NCI-H2107 treated with DMSO at 0.1 percent for 48 hours (cell line): Measurements from ENCODE around the gene PRAC1.

ENCODE experiments used
- DNase-seq: peaks from one replicate; lab custom pipeline; 2025; ENCODE audit not compliant: unreplicated experiment; lab: John Stamatoyannopoulos, UW

The PRAC1 gene

DNA sequence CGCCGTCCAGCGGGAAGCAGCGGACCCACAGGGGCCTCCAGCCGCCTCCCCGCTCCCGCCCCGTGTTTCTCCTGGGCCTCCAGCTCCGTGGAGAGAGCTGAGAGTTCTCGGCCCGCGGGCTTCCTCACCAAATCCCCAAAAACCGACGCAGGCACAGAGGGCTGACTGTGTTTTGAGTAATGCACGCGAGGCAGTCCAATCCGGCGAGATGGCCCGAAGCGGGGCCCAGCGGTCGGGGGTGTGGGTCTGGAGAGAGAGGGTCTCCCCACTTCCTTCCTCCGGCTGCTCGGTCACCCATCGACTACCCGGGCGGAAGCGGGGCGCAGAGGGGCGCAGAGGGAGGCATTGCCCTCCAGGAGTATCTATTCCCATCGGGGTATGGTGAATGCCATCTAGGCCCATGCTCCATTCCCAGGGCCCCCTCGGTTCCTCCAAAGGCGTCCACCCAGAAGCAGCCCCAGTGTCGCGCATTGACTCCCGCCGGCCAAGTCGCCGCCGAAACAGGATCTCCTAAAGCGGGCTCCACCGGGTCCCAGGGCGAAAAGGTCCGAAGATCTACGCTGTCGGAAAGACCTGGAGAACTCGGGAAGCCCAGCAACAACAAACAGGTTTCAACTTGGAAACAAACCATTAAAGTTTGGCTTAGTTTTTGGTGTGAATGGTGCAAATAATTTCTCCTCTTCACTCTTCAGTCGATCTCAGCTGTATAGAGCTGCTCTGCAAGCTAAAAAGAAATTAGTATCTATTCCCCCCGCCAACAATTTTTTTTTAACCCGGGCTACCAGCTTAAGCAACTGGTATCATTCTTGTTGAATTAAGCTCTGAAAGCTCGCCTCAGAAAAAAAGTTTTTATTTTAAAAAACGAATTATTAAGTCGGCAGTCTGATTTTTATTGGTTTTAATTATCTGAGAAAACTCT, 25.4 kb upstream of the PRAC1 start:
- no peak for DNase-seq

DNA sequence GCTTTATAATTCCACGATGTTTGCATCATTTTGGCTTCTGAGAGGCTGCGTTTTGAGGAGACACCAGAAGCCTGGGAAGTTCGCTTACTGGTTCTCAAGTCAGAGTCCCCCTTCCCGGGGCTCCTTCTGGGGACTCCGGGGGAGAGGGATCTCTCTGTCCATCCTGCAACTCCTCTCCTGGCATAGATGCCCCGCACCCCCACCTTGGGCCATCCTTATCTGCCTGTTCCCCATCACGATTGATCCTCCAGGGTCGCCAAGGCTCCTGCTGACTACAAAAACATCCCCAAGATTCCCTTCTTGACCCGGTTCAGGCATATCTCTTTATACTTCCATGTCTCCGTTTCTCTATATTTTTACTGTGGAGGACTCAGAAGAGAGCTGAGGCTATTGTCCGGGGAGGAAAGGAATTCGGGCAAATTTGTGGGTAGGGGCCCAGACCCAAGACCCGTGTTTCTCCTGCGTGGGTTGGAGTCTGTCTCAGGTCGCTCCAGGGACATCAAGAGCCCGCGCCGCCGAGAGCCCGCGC, 24.7 kb upstream of the PRAC1 start:
- no peak for DNase-seq

DNA sequence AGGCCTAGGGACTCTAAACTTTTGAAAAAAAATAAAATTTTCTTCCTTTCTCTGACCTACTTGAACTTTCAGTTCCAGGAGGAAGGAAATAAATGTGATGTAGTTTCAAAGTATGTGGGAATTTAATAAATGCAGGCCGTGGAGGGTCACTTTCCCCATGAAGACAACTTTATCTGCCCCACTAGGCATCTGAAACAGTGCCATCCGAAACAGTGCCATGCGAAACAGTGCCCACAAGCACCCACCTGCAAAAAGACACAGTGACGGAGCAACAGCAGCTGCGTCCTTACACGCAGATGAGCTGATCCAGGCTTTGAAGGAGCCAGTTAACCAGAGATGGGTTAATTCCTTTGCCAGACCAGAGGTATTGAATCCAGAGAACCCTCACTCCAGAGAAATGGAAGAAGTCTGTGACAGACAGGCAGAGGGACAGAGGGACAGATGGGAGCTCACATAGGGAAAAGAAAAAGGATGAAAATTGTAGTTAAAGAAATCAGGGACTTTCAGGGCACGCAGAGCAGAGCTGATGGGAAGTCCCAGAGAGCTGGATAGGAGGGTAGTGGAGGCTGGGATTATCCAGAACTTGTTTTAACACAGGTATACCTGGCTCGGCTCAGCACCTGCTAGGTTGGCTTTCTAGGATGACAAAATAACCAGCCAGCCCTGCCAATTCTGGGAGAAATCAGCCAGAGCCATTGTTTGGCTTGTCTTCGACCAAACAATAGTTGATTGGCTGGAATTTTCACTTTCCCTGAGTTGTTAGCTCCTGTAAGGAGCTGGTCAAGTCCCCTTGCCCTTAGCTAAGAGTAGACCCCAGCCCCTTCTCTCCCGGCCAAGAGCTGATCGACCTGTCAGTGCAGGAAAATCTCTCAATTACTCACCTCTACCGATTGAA, 23.3 kb upstream of the PRAC1 start:
- DNase-seq, result no peak

GRCh38 chr17:48740537-48740936, 18.2 kb upstream of the PRAC1 start:
- DNase-seq, result no peak

GRCh38 chr17:48738803-48739526, 16.6 kb upstream of the PRAC1 start:
- no peak for DNase-seq

- no peak for DNase-seq
These were observed 16.1 kb upstream of the PRAC1 start for GRCh38 chr17:48738424-48738802.

GRCh38 chr17:48737330-48738043, 15.2 kb upstream of the PRAC1 start:
- no peak for DNase-seq

DNA sequence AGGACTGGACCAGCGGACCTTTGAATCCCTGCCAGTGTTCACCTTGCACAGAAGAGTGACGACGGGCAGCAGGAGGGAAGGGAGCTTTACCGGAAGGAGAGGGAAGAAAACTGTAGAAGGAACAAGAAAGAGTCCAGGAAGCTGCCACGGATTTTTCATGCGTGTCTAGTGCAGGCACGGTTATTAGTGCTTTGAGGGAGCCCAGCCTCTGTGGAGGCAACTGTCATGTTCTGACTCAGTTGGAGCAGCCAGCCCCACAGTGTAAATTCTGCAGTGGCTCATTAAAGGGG, 12.7 kb upstream of the PRAC1 start:
- no peak for DNase-seq

DNA sequence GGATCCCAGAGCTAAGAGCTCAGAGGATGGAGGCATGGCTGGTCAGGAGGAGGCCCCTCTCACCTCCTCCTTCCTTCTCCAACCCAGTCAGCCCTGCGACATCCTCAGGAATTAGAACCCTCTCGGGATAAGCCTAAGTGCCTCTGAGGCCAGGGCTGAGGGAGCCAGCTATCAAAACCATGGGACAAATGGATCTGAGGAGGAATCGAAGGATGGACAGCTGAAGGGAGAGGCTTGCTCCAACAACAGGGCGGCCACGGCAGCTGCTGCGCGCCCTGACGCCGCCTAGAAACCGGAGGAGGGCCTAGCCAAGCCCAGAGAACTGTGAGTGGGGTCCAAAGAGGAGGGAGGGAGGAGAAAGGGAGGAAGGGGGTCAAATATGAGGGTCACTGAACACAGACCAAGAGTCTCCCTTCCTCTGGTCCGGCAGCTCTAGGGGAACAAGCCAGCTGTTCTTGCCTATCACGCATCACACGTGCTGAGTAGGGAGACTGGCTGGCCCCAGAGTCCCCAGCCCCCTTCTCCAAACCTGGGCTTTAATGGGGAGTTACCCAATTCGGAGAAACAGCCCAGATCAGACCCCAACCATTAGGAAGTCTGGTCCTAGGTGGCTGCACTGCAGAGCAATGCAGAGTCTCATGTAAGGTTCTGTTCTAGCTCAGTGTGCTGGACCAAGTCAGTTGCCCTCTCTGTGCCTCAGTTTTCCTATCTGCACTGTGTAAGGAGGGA, 12.2 kb upstream of the PRAC1 start:
- DNase-seq, result no peak

GRCh38 chr17:48733632-48734328, 11.5 kb upstream of the PRAC1 start:
- no peak for DNase-seq

GRCh38 chr17:48732688-48733629, 10.6 kb upstream of the PRAC1 start:
- DNase-seq, result no peak

- no peak for DNase-seq
These were observed 9.0 kb upstream of the PRAC1 start for GRCh38 chr17:48731355-48731754.

DNA sequence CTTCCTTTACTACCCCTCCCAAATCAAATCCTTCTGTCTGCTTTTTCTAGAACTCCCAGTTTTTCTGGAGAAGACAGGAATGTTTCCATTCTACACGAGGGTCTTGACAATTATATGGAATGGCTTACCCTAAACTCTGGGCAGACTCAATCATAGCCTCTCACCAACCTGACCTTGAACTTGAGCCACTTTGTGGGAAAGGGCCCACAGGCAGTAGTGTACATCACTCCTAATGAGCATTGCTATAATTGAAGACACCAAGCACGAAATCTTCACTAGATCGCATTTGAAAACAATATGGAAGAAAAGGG, 7.9 kb upstream of the PRAC1 start:
- no peak for DNase-seq

GRCh38 chr17:48729335-48730239, 7.3 kb upstream of the PRAC1 start:
- DNase-seq, result no peak

DNA sequence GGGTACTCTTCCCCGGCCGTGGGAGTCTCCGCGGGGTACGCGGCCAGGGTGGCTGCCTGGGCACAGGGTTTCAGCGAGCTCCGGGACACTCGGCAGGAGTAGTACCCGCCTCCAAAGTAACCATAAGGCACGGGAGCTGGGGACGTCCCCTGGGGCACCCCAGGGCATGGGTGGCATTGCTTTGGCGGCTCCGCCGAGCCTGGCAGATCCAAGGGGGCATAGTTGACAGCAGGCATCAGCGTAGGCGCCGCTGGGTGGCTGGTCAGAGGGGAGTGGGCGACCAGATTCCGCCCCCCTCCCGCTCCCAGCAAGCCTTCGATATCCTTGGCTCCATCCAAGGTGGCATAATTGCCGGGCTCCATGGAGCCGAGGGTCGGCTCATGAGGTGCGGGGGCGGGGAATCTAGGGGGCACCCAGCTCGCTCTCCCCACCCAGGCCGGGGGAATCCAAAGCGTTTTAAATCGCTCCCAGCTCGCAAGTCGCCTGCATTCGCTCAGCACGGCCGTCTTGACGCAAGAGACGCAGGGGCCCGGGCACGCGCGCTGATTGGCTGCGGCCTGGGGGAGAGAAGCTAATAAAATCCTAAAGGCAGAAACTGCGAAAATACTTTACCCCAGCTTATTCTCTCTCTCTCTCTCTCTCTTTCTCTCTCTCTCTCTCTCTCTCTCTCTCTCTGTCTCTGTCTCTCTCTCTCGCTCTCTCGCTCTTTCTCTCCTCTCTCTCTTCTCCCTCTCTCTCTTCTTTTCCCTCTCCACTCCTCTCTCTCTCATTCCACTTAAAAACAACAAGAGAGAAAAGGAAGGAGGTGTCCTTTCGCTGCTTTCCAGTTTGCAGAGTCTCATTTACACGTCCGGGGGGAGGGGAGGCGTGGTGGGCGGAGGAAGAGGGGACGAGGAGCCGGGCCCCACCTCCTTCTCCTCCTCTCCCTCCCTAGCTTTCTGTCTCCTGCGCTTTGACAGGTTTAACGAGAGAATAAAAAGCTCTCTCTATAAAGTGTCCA, 6.2 kb upstream of the PRAC1 start, which contains the start of gene HOXB13:
HOXB13 (minus strand) TSS at position 519 of the 1,000 bp plus-strand sequence; CDS start at position 362, 157 bp downstream.
- DNase-seq, result no peak
